CD4-positive, alpha-beta T cell treated with Interleukin-4 for 1 hour (primary cell): ENCODE measurements around the gene SLC25A43.
"Not testable (repeated sequence)": the region's sequence is repeated elsewhere in the genome, so short reads cannot be mapped to it uniquely, and the experiment has no call there.

Experiments
- DNase-seq, 2 donors: peaks; one replicate each; pipeline ENCODE4 v3.0.0-alpha.2; 2020 to 2022

SLC25A43 gene

GRCh38 chrX:119410027-119410819 lies 11.1 kb downstream of the SLC25A43 start:
- DNase-seq = no peak

GRCh38 chrX:119410854-119411253 lies 11.7 kb downstream of the SLC25A43 start:
- no peak for DNase-seq

GRCh38 chrX:119411959-119412358 lies 12.8 kb downstream of the SLC25A43 start:
- no peak for DNase-seq

GRCh38 chrX:119417376-119417775 lies 18.2 kb downstream of the SLC25A43 start:
- DNase-seq = no peak

- no peak for DNase-seq
Observed at GRCh38 chrX:119417842-119418241, 18.7 kb downstream of the SLC25A43 start.

GRCh38 chrX:119419146-119419545 lies 20.0 kb downstream of the SLC25A43 start:
- DNase-seq = no peak

- DNase-seq = no peak
Observed at GRCh38 chrX:119419898-119420297, 20.8 kb downstream of the SLC25A43 start.

- DNase-seq = no peak
Observed at GRCh38 chrX:119421016-119421705, 22.0 kb downstream of the SLC25A43 start.

GRCh38 chrX:119423631-119424030 lies 24.5 kb downstream of the SLC25A43 start:
- no peak for DNase-seq

- DNase-seq = no peak
Observed at GRCh38 chrX:119424999-119425398, 25.9 kb downstream of the SLC25A43 start.

- peak in 1 of 2 donors; percentile 22 for DNase-seq
Observed at GRCh38 chrX:119427024-119427794, 28.1 kb downstream of the SLC25A43 start.

GRCh38 chrX:119427795-119428185 lies 28.7 kb downstream of the SLC25A43 start:
- no peak for DNase-seq

- DNase-seq = no peak
Observed at GRCh38 chrX:119429471-119429870, 30.3 kb downstream of the SLC25A43 start.

GRCh38 chrX:119441295-119441694 lies 42.2 kb downstream of the SLC25A43 start:
- not testable (repeated sequence) for DNase-seq

GRCh38 chrX:119442286-119442685 lies 43.1 kb downstream of the SLC25A43 start:
- no peak for DNase-seq

- no peak for DNase-seq
Observed at GRCh38 chrX:119453202-119453601, 54.1 kb downstream of the SLC25A43 start.

GRCh38 chrX:119455264-119455663 lies 56.1 kb downstream of the SLC25A43 start:
- DNase-seq = no peak

GRCh38 chrX:119459181-119459580 lies 60.0 kb downstream of the SLC25A43 start:
- no peak for DNase-seq

- DNase-seq = no peak
Observed at GRCh38 chrX:119465555-119465954, 66.4 kb downstream of the SLC25A43 start.

- no peak for DNase-seq
Observed at GRCh38 chrX:119466970-119467369, 67.8 kb downstream of the SLC25A43 start.

GRCh38 chrX:119467433-119467832 lies 68.3 kb downstream of the SLC25A43 start:
- DNase-seq = no peak

GRCh38 chrX:119467842-119468550 lies 68.9 kb downstream of the SLC25A43 start, which contains the start of gene SLC25A5:
Gene SLC25A5, plus strand, starts transcription at chrX:119468444. Its CDS starts 72 bp downstream, at chrX:119468516.
- DNase-seq = peak; percentile 88 to 89
